ENCODE results near the gene MCTP1.

The MCTP1 gene

DNA sequence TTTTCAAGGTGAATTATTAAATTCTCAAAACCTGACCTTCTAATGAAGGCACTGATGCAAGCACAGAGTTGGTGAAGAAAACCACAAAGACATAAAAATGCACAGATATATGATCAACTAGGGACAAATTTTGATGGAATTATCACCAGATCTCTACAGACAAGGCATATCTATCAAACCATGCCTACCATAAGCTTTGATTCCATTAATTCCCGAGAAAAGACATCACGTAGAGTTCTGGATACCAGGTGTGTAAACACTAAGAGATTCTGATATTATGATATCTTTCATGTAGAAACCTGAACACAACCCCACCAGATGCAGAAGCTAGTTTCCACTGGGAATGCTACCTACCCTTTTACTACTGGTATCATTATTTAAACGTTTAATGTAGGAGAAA is 525.9 kb downstream of the MCTP1 start:
- DNase-seq (ENCODE audit: low read depth) = no peak
- H3K4me3 ChIP-seq (ENCODE audit: low read depth, low read length) = no peak overlapping the region
- TF ChIP-seq CTCF (IDR thresholded peaks at IDR 0.05; ENCODE audit: insufficient read depth, low read depth, low read length, missing control alignments) = no peak

DNA sequence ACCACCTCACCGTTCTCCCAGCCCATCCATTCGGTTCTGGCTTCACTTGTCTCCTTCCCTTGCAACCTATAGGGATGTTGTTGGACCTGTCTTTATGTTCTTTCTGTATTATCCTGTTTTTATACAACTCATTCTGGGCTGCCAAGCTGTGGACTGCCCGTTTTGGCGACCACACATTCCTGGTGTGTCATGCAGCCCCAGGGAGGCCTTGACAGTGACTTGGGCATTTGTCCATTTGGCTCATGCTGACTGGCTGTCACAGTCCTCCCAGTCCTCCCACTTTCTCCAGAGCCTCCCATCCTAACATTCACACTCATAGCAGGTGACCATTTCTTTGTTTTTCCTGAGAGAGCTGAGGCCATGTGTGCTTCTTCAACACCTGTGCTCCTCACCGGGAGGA is 530.1 kb downstream of the MCTP1 start:
- H3K4me3 ChIP-seq (ENCODE audit: low read depth, low read length) = no peak overlapping the region
- DNase-seq (ENCODE audit: low read depth) = no peak
- no peak for TF ChIP-seq CTCF (IDR thresholded peaks at IDR 0.05; ENCODE audit: insufficient read depth, low read depth, low read length, missing control alignments)

DNA sequence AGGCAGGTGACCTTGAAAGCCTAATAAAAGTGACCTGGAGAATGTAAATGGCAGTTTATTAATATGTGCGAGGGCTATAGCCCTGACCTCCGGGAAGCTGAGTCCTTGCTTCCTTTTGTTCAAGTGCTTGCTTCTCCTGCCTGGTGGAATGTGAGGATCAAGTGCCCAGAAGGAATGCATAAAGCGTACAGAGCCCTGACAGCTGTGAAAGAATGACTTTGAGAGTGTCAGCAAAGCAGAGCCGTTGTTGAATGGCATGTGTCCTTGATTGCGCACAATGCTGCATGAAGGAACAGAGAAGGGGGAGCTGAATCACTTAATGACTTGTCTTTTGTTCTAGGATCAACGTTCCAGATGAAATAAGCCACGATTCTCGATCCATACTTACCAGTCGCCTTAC is 533.4 kb downstream of the MCTP1 start:
- no peak for DNase-seq (ENCODE audit: low read depth)
- H3K4me3 ChIP-seq (ENCODE audit: low read depth, low read length) = no peak overlapping the region
- no peak for TF ChIP-seq CTCF (IDR thresholded peaks at IDR 0.05; ENCODE audit: insufficient read depth, low read depth, low read length, missing control alignments)

DNA sequence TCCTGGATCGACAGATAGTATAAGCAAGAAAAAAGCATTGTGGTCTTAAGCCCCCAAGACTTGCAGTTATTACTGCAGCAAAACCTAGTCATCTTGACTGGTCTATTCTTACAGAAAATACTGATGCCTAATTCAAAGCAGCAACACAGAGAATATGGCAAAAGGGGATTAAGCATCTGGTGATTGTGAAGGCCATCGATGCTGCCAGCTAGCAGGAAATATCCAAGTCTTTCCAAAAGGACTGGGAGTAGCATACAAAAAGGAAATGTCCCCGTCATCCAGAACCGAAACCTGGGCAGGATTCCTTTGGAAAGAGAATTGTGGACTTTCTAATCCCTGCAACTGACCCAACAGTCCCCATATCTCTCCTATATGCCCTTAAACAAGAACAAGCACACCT is 534.2 kb downstream of the MCTP1 start:
- no peak overlapping the region for H3K4me3 ChIP-seq (ENCODE audit: low read depth, low read length)
- no peak for TF ChIP-seq CTCF (IDR thresholded peaks at IDR 0.05; ENCODE audit: insufficient read depth, low read depth, low read length, missing control alignments)
- no peak for DNase-seq (ENCODE audit: low read depth)

DNA sequence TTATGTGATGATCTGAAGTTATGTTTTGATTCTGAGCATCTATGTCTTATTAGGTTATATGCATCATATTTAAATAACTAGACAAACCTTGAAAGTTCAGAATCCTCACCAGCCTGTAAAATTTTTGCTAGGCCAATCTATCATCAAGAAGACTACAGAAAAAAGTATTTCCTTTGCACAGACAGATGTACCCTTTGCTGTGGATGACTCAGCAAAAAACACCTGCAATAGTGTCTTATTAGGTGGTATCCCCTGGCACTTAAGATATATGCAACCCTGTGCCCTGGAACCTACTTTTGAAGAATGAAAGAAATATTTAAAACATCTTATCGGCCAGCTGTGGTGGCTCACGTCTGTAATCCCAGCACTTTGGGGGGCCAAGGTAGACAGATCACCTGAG is 535.9 kb downstream of the MCTP1 start:
- no peak for DNase-seq (ENCODE audit: low read depth)
- no peak overlapping the region for H3K4me3 ChIP-seq (ENCODE audit: low read depth, low read length)
- TF ChIP-seq CTCF (IDR thresholded peaks at IDR 0.05; ENCODE audit: insufficient read depth, low read depth, low read length, missing control alignments) = no peak

GRCh38 chr5:94748212-94748611 is 536.7 kb downstream of the MCTP1 start:
- TF ChIP-seq CTCF (IDR thresholded peaks at IDR 0.05; ENCODE audit: insufficient read depth, low read depth, low read length, missing control alignments) = no peak

GRCh38 chr5:94747371-94747770 is 537.5 kb downstream of the MCTP1 start:
- no peak for DNase-seq (ENCODE audit: low read depth)
- H3K4me3 ChIP-seq (ENCODE audit: low read depth, low read length) = no peak overlapping the region
- TF ChIP-seq CTCF (IDR thresholded peaks at IDR 0.05; ENCODE audit: insufficient read depth, low read depth, low read length, missing control alignments) = no peak

More at GRCh38 chr5:94748212-94748611, 536.7 kb downstream of the MCTP1 start:
- no peak overlapping the region for H3K4me3 ChIP-seq (ENCODE audit: low read depth, low read length)
- DNase-seq (ENCODE audit: low read depth) = no peak
